NT2/D1 (cell line): ENCODE data around the gene PAQR4.
A peak's percentile ranks its signal among the peaks of the same experiment; 100 is the strongest.

Experiments used
- DNase-seq: peaks from one replicate; pipeline ENCODE4 v3.0.0-alpha.2; 2011; ENCODE audit warnings: low read depth, low spot score
- H3K27me3 ChIP-seq: 2 replicates; pipeline ENCODE4 v1.6.0; 2011; ENCODE audit warnings: mild to moderate bottlenecking; ENCODE audit not compliant: insufficient read length, insufficient read depth
- H3K36me3 ChIP-seq: 2 replicates; pipeline ENCODE4 v1.6.1; 2011; ENCODE audit warnings: mild to moderate bottlenecking, low read length, mixed read lengths; ENCODE audit not compliant: insufficient read depth, insufficient read length
- H3K4me1 ChIP-seq: 2 replicates; pipeline ENCODE4 v1.5.1; 2011; ENCODE audit not compliant: insufficient read depth, insufficient read length
- H3K4me3 ChIP-seq: 2 replicates; pipeline ENCODE4 v1.5.1; 2011; ENCODE audit warnings: low read depth; ENCODE audit not compliant: insufficient read length
- H3K9ac ChIP-seq: 2 replicates; pipeline ENCODE4 v1.6.0; 2011; ENCODE audit warnings: low read depth; ENCODE audit not compliant: insufficient read length
- H3K9me3 ChIP-seq: 2 replicates; pipeline ENCODE4 v1.5.1; 2011; ENCODE audit warnings: mild to moderate bottlenecking, low read length; ENCODE audit not compliant: insufficient read depth
- SUZ12 ChIP-seq: IDR thresholded peaks from 2 replicates; pipeline ENCODE4 v1.6.1; 2011; ENCODE audit not compliant: insufficient read length, insufficient read depth; ENCODE audit errors: extremely low read depth
- YY1 ChIP-seq: IDR thresholded peaks from 2 replicates; pipeline ENCODE4 v1.6.1; 2011; ENCODE audit not compliant: insufficient read length, insufficient read depth
- ZNF274 ChIP-seq: IDR thresholded peaks from 2 replicates; pipeline ENCODE4 v1.6.1; 2011; ENCODE audit warnings: mild to moderate bottlenecking, low read depth, low read length

PAQR4 gene

DNA sequence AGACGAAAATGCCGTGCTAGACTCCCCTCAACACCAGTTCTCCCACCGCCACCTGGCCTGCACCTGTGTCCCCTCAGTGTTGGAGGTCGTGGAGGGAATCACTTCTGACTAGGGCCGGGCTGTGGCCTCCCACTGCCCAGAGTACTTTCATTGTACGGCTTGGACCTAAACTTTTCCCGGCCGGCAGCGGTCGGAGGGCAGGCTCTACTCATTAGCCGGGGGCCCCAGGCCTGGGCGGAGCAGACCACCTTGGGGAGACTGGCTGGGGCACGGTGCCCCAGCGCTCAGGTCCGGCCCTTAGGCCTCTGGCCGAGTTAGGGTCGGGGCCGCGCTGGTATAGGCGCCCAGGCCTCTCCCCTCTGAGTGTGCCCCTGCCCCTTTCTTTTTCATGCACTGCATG is 48.2 kb downstream of the PAQR4 start:
- Histone ChIP-seq H3K9ac (peak overlapping the region; percentile 96), H3K27me3 (peaks cover 11% of the 10 kb centered on the region), H3K4me1 (peaks cover 18% of the 10 kb centered on the region), H3K9me3 (no peaks in the 10 kb centered on the region), H3K36me3 (peaks cover 43% of the 10 kb centered on the region), H3K4me3 (peak overlapping the region; percentile 95)
- DNase-seq, result no peak
- TF ChIP-seq ZNF274 (no peak), SUZ12 (no peak), YY1 (no peak)

- Histone ChIP-seq H3K9ac (peak within 1 kb of the TSS; percentile 96), H3K36me3 (peaks cover 49% of the 10 kb centered on the region), H3K4me3 (peak within 1 kb of the TSS; percentile 95), H3K9me3 (no peaks in the 10 kb centered on the region), H3K4me1 (peaks cover 21% of the 10 kb centered on the region), H3K27me3 (peaks cover 6% of the 10 kb centered on the region)
- DNase-seq, result peak; percentile 92
- TF ChIP-seq YY1, result no peak
- TF ChIP-seq ZNF274, result no peak
- no peak for TF ChIP-seq SUZ12
Observed at GRCh38 chr16:3017794-3018506, 48.8 kb downstream of the PAQR4 start, which contains the start of gene CLDN6. Gene CLDN6, minus strand, starts transcription at chr16:3018183. Its CDS starts 2,162 bp downstream, at chr16:3016021.

- no peak for TF ChIP-seq SUZ12
- TF ChIP-seq ZNF274, result no peak
- TF ChIP-seq YY1, result no peak
- Histone ChIP-seq H3K27me3 (no peaks in the 10 kb centered on the region), H3K36me3 (peaks cover 39% of the 10 kb centered on the region), H3K4me1 (peaks cover 7% of the 10 kb centered on the region), H3K9ac (peak overlapping the region; percentile 75), H3K9me3 (no peaks in the 10 kb centered on the region), H3K4me3 (peak overlapping the region; percentile 97)
- no peak for DNase-seq
Observed at GRCh38 chr16:3019594-3020246, 50.6 kb downstream of the PAQR4 start.

GRCh38 chr16:3020247-3020603 is 51.1 kb downstream of the PAQR4 start, which contains the start of gene TNFRSF12A:
Gene TNFRSF12A, plus strand, starts transcription at chr16:3020368. Its CDS starts 30 bp downstream, at chr16:3020398.
- Histone ChIP-seq H3K27me3 (no peaks in the 10 kb centered on the region), H3K9ac (peak within 1 kb of the TSS; percentile 100), H3K9me3 (no peaks in the 10 kb centered on the region), H3K4me3 (peak within 1 kb of the TSS; percentile 97), H3K36me3 (peaks cover 36% of the 10 kb centered on the region), H3K4me1 (peaks cover 6% of the 10 kb centered on the region)
- TF ChIP-seq SUZ12 (no peak), YY1 (no peak), ZNF274 (no peak)
- DNase-seq, result peak; percentile 77

DNA sequence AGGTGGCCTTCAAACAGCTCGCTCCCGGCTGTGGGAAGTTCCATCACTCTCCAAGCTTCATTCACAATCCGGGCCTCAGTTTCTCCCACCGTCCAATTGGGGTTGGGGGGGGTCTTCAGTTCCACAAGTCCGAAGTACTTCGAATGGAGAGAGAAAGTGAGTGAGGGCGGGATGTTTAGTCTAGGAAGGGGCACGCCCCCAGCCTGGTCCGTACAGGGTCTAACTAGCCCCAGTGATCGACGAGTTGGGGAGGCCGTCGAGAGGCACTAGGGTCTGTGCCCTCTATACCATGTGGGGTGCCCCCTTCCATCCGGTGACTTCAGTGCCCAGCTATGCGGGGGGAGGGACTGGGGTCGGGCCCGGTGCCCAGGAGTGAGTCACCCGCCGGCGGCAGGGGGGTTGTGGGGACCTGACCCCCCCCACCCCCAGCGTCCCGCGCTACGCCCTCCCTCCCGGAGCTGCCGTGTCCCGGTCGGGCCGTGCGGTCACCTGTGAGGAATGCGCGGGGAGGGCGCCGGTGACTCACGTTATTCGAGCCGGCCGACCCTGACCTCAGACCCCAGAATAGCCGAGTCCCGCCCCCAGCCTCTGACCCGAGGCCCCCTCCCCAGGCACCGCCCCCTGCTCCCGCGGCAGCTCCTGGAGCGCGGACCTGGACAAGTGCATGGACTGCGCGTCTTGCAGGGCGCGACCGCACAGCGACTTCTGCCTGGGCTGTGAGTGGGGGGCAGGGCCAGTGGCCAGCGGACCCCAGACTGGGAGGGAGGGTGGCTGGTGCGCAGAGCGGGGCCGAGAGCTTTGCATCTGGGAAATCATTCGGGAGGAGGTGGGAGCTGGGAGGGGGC is 51.7 kb downstream of the PAQR4 start:
- Histone ChIP-seq H3K36me3 (peaks cover 36% of the 10 kb centered on the region), H3K4me3 (peak overlapping the region; percentile 97), H3K27me3 (no peaks in the 10 kb centered on the region), H3K9me3 (no peaks in the 10 kb centered on the region), H3K4me1 (peaks cover 6% of the 10 kb centered on the region), H3K9ac (peak overlapping the region; percentile 100)
- DNase-seq, result no peak
- TF ChIP-seq YY1 (no peak), ZNF274 (no peak)

DNA sequence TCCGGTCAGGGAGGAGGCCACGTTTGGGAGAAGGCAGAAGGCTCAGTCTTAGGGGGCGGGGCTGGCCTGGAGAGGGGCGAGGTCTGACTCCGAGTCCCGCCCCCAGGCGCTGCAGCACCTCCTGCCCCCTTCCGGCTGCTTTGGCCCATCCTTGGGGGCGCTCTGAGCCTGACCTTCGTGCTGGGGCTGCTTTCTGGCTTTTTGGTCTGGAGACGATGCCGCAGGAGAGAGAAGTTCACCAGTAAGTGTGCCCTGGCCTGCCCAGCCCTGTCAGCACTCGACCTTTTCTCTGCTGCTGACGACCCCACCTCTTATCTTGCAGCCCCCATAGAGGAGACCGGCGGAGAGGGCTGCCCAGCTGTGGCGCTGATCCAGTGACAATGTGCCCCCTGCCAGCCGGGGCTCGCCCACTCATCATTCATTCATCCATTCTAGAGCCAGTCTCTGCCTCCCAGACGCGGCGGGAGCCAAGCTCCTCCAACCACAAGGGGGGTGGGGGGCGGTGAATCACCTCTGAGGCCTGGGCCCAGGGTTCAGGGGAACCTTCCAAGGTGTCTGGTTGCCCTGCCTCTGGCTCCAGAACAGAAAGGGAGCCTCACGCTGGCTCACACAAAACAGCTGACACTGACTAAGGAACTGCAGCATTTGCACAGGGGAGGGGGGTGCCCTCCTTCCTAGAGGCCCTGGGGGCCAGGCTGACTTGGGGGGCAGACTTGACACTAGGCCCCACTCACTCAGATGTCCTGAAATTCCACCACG is 52.5 kb downstream of the PAQR4 start:
- peak overlapping the region; percentile 97 for H3K4me3 ChIP-seq
- TF ChIP-seq YY1, result no peak
- no peak for TF ChIP-seq ZNF274
- no peak for TF ChIP-seq SUZ12
- no peaks in the 10 kb centered on the region for H3K9me3 ChIP-seq
- peaks cover 39% of the 10 kb centered on the region for H3K36me3 ChIP-seq
- no peak for DNase-seq
- H3K4me1 ChIP-seq, result peaks cover 6% of the 10 kb centered on the region
- H3K9ac ChIP-seq, result peak overlapping the region; percentile 100
- peaks cover 3% of the 10 kb centered on the region for H3K27me3 ChIP-seq

GRCh38 chr16:3022208-3022683 is 53.1 kb downstream of the PAQR4 start:
- TF ChIP-seq ZNF274, result no peak
- DNase-seq, result no peak
- H3K36me3 ChIP-seq, result peaks cover 40% of the 10 kb centered on the region

More at GRCh38 chr16:3022208-3022683, 53.1 kb downstream of the PAQR4 start:
- Histone ChIP-seq H3K4me3 (peak overlapping the region; percentile 97), H3K9me3 (no peaks in the 10 kb centered on the region), H3K9ac (peak overlapping the region; percentile 100), H3K4me1 (peaks cover 9% of the 10 kb centered on the region), H3K27me3 (peaks cover 4% of the 10 kb centered on the region)
